Tibial artery (tissue), 4 donors: ENCODE results near the gene CDK15.

Source experiments
- DNase-seq, 2 donors: peaks; one replicate each; pipeline ENCODE4 v3.0.0-alpha.2; 2019
- H3K27ac ChIP-seq, 2 donors: fragments of 200-600 bp; sonication (generic) in 1 of 2; 1 replicate in 1 of 2; 2 replicates in 1 of 2; pipeline ENCODE4 v1.5.1; 2018 to 2019; ENCODE audit warnings: mild to moderate bottlenecking in 1 of 2
- H3K27me3 ChIP-seq, 2 donors: fragments of 200-600 bp; sonication (generic) in 1 of 2; one replicate each; pipeline versions ENCODE4 v1.5.1 to v1.6.0; 2016 to 2019
- H3K36me3 ChIP-seq, 3 donors: fragments of 200-600 bp; sonication (generic) in 2 of 3; one replicate each; pipeline ENCODE4 v1.5.1; 2016 to 2019; ENCODE audit warnings: mild to moderate bottlenecking in 2 of 3
- H3K4me1 ChIP-seq, 4 donors: fragments of 200-600 bp; sonication (generic) in 2 of 4; 1 replicate in 3 of 4; 2 replicates in 1 of 4; pipeline ENCODE4 v1.5.1; 2016 to 2019
- H3K4me3 ChIP-seq, 2 donors: fragments of 200-600 bp; sonication (generic) in 1 of 2; 1 replicate in 1 of 2; 2 replicates in 1 of 2; pipeline ENCODE4 v1.5.1; 2018 to 2019; ENCODE audit warnings: mild to moderate bottlenecking in 2 of 2
- H3K9me3 ChIP-seq, 3 donors: fragments of 200-600 bp; sonication (generic) in 1 of 3; one replicate each; pipeline ENCODE4 v1.5.1; 2016 to 2019
- intact Hi-C: fragments of 100-400 bp; cut with DNase I; formaldehyde crosslinking; loops from one replicate; pipeline ENCODE4 v1.15.0; 2023; ENCODE audit warnings: low total_unique reads
- TF ChIP-seq, protein P1 (sequence below), 2 experiments: fragments of 200-600 bp in 1 of 2; fragments of 450-650 bp in 1 of 2; IDR thresholded peaks; one replicate each; pipeline ENCODE4 v1.5.1; 2017 to 2019; ENCODE audit warnings: antibody characterized with exemption in 2 of 2, mild to moderate bottlenecking in 1 of 2, moderate library complexity in 1 of 2

Gene CDK15

DNA sequence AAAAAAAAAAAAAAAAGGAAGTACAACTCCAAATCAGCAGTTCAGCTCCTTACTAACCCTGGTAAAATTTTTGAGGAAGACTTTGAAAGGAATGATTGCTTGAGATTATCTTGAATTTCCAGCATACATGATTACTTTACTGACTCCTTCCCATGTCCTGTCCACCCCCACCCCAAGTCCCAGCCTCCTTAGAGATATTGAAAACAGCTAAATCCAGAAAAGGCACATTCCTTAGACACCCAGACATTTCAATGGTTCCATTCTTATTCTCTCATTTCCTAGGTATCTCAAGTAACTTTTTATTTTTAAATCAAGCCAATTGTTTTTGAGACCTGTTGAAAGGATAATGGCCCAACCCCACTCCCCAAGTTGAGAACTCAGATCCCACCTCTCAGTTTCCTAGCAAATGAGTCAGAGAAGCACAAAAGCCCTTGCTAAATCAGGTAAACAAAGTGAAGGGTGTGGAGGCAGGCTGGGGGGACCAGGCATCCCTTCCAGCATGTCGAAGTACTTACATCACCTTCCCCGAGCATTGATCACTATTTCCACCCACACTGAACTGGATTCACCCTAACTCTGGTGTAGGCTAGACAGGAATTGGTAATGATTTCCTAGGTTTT is 131.9 kb downstream of the CDK15 start:
- H3K9me3 ChIP-seq, result no peaks in the 10 kb centered on the region

DNA sequence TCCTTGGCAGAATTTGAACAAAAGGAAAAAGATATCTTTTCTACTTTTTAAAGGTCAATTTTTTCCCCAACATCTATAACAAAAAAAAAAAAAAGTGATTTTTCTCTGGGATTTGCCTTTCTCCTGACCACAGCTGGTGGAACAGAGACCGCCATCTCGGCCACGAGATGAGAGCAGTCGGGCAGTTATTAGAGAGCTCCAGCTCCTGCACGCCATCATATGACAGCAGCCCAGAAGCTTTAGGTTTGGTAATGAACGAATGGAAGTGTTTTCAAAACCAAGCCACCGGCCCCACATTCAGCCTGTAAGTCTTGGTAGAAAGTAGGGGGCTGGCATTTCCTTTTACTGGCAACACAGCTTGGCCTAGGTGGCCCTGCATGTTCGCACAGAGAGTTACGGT is 132.4 kb downstream of the CDK15 start:
- Histone ChIP-seq H3K9me3 (no peaks in the 10 kb centered on the region), H3K27me3 (no peaks in the 10 kb centered on the region), H3K4me1 (no peaks in the 10 kb centered on the region), H3K4me3 (no peak overlapping the region), H3K36me3 (no peaks in the 10 kb centered on the region), H3K27ac (no peak overlapping the region)
- intact Hi-C loops, result no loop called here
- TF ChIP-seq, protein P1, sequence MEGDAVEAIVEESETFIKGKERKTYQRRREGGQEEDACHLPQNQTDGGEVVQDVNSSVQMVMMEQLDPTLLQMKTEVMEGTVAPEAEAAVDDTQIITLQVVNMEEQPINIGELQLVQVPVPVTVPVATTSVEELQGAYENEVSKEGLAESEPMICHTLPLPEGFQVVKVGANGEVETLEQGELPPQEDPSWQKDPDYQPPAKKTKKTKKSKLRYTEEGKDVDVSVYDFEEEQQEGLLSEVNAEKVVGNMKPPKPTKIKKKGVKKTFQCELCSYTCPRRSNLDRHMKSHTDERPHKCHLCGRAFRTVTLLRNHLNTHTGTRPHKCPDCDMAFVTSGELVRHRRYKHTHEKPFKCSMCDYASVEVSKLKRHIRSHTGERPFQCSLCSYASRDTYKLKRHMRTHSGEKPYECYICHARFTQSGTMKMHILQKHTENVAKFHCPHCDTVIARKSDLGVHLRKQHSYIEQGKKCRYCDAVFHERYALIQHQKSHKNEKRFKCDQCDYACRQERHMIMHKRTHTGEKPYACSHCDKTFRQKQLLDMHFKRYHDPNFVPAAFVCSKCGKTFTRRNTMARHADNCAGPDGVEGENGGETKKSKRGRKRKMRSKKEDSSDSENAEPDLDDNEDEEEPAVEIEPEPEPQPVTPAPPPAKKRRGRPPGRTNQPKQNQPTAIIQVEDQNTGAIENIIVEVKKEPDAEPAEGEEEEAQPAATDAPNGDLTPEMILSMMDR (IDR thresholded peaks at IDR 0.05), result no peak
- DNase-seq, result no peak

More for the DNA sequence above, 131.9 kb downstream of the CDK15 start:
- TF ChIP-seq, protein P1 (IDR thresholded peaks at IDR 0.05), result no peak
- intact Hi-C loops, result no loop called here
- Histone ChIP-seq H3K36me3 (no peaks in the 10 kb centered on the region), H3K27ac (no peak overlapping the region), H3K27me3 (no peaks in the 10 kb centered on the region), H3K4me1 (no peaks in the 10 kb centered on the region), H3K4me3 (no peak overlapping the region)
- no peak for DNase-seq

DNA sequence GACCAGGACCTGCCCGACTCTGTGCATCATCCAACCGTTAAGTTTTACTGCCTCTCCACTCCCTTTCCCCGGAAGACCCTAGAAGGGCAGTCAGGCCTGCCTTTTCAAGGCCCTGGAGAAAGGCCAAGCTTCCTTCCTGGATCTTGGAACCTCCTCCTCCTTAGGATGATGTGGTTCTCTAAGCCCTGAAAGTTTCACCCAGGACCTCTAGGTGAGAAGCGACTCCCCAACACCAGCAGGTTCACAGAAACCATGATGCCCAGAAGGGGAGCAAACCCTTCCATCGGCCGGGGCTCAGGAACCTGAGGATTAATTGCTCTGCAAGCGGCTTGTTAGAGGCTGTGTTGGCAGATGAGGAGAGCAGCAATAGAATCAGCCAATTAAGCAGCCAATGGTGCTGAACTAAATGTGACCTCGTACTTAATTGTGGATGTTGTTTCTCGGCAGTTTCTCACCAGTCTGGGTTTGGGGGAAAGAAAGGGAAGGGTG is 133.2 kb downstream of the CDK15 start:
- intact Hi-C loops, result no loop called here
- no peak for DNase-seq
- no peak overlapping the region for H3K4me3 ChIP-seq

DNA sequence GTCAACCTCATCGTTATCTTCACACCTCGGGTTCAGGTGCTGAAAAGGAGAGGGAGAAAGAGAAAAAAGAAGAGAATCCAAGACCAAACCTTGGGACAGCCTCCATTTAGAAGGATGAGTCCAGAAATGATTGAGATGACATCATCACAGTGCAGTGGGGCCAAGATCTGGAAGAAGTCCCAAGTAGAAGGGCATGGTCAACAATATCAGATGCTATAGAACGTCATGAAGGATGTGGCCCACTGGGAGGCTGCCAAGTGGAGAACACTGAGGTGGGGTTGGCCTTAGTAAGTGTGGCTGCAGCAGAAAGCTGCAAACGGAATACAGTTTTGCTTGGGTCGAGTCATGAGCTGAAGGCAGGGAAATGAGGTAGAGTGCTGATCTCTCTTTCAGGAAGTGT is 136.2 kb downstream of the CDK15 start:
- no peak overlapping the region for H3K27ac ChIP-seq
- H3K36me3 ChIP-seq, result no peaks in the 10 kb centered on the region
- intact Hi-C loops, result no loop called here
- H3K27me3 ChIP-seq, result no peaks in the 10 kb centered on the region
- H3K4me3 ChIP-seq, result no peak overlapping the region
- H3K9me3 ChIP-seq, result no peaks in the 10 kb centered on the region
- H3K4me1 ChIP-seq, result no peaks in the 10 kb centered on the region
- TF ChIP-seq, protein P1 (IDR thresholded peaks at IDR 0.05), result no peak
- no peak for DNase-seq

More for the DNA sequence above, 133.2 kb downstream of the CDK15 start:
- Histone ChIP-seq H3K36me3 (no peaks in the 10 kb centered on the region), H3K27ac (no peak overlapping the region), H3K4me1 (no peaks in the 10 kb centered on the region), H3K27me3 (no peaks in the 10 kb centered on the region), H3K9me3 (no peaks in the 10 kb centered on the region)
- TF ChIP-seq, protein P1 (IDR thresholded peaks at IDR 0.05), result no peak
